ENCODE measurements around the gene USP31. TPM values are rescaled to one million over a fixed set of nuclear protein-coding genes. Genes with fewer than 3 reads are reported as not detected.

Gene USP31
- total RNA-seq, 5 donors from 2014 or later (not counting 1 experiment from before 2014, with no cell fraction given) = 4.1 to 6.4 (median 5.6) TPM

DNA sequence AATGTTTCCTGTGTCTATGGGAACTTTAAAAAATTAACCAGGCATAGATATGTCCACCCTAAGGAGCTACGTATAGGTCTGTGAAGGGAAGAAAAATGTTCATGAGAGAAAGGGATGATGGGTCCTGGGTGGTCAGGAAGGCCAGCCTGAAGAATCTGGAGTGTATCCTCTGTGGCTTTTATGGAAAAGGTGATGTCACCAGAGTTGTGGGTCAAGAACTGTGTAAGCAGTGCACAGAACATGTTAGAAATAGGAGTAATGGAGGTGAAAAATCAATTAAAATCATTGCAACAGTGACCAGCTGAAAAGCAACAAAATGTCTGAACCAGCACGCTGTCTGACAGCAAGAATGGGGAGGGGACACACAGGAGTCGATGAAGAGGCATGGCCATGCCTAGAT is 68.5 kb downstream of the USP31 start:
- no peaks in the 10 kb centered on the region for H3K4me1 Mint-ChIP-seq
- H3K27ac ChIP-seq (ENCODE audit: low read length) = no peak overlapping the region
- no peaks in the 10 kb centered on the region for H3K27me3 Mint-ChIP-seq
- POLR2A ChIA-PET = no interaction called here
- no peaks in the 10 kb centered on the region for H3K9me3 Mint-ChIP-seq
- H3K27me3 ChIP-seq (replicated peaks in 1 of 2; ENCODE audit: control insufficient read depth in 2 of 2, extremely low read depth in 1 of 2, insufficient read depth in 2 of 2, low read length in 1 of 2) = no peaks in the 10 kb centered on the region
- DNase-seq (no peak), ATAC-seq (replicated peaks in 1 of 4) (no peak)
- WGBS (ENCODE audit: insufficient coverage) = 72% methylated on average over 3 of the region's 3 CpGs
- H3K36me3 Mint-ChIP-seq = peaks cover 45% of the 10 kb centered on the region
- peaks cover 0 to 9% of the 10 kb centered on the region in 2 donors for H3K36me3 ChIP-seq (ENCODE audit: control insufficient read depth in 2 of 2, extremely low read depth in 1 of 2, insufficient read depth in 1 of 2, low read length in 1 of 2)
- CTCF ChIA-PET = no interaction called here
- H3K27ac Mint-ChIP-seq = no peak overlapping the region
- no peaks in the 10 kb centered on the region for H3K4me1 ChIP-seq (ENCODE audit: control insufficient read depth in 1 of 2, extremely low read depth in 1 of 2, insufficient read depth in 2 of 2, low read length in 2 of 2)
- no peaks in the 10 kb centered on the region for H3K9me3 ChIP-seq
- no peak overlapping the region for H3K4me3 Mint-ChIP-seq
- no peak overlapping the region for H3K4me3 ChIP-seq (ENCODE audit: control insufficient read depth in 1 of 2, extremely low read depth in 1 of 2, low read length in 1 of 2)

DNA sequence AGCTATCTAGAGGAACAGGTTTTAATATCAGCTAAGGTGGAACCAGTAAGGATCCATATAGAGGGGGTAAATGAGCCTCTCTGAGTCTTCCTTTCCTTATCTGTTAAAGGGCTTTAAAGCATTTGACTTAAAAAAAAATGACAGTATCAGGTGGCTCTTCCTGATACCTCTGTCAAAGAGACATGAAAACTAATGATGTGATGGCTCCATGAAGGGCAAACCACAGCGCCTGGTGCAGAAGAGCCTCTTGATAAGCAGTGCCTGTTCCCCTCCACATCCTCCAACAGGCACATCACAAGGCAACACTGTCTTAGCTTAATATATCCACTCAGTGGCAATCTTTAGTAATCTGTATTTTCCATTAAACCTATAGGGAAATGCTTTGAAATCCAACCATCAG is 68.9 kb downstream of the USP31 start:
- Mint-ChIP-seq H3K4me3 (no peak overlapping the region), H3K4me1 (no peaks in the 10 kb centered on the region), H3K27ac (no peak overlapping the region), H3K36me3 (peaks cover 45% of the 10 kb centered on the region), H3K27me3 (no peaks in the 10 kb centered on the region), H3K9me3 (no peaks in the 10 kb centered on the region)
- H3K36me3 ChIP-seq (ENCODE audit: control insufficient read depth in 2 of 2, extremely low read depth in 1 of 2, insufficient read depth in 1 of 2, low read length in 1 of 2) = peaks cover 0 to 9% of the 10 kb centered on the region in 2 donors
- no peak for DNase-seq
- H3K27me3 ChIP-seq (replicated peaks in 1 of 2; ENCODE audit: control insufficient read depth in 2 of 2, extremely low read depth in 1 of 2, insufficient read depth in 2 of 2, low read length in 1 of 2) = no peaks in the 10 kb centered on the region
- no peak overlapping the region for H3K27ac ChIP-seq (ENCODE audit: low read length)
- H3K9me3 ChIP-seq = no peaks in the 10 kb centered on the region
- H3K4me3 ChIP-seq (ENCODE audit: control insufficient read depth in 1 of 2, extremely low read depth in 1 of 2, low read length in 1 of 2) = no peak overlapping the region
- no CpG with 5 or more reads among the region's 1 CpG for WGBS (ENCODE audit: insufficient coverage)
- ChIA-PET POLR2A (no interaction called here), CTCF (no interaction called here)
- H3K4me1 ChIP-seq (ENCODE audit: control insufficient read depth in 1 of 2, extremely low read depth in 1 of 2, insufficient read depth in 2 of 2, low read length in 2 of 2) = no peaks in the 10 kb centered on the region
- no peak for ATAC-seq (replicated peaks in 1 of 4)

DNA sequence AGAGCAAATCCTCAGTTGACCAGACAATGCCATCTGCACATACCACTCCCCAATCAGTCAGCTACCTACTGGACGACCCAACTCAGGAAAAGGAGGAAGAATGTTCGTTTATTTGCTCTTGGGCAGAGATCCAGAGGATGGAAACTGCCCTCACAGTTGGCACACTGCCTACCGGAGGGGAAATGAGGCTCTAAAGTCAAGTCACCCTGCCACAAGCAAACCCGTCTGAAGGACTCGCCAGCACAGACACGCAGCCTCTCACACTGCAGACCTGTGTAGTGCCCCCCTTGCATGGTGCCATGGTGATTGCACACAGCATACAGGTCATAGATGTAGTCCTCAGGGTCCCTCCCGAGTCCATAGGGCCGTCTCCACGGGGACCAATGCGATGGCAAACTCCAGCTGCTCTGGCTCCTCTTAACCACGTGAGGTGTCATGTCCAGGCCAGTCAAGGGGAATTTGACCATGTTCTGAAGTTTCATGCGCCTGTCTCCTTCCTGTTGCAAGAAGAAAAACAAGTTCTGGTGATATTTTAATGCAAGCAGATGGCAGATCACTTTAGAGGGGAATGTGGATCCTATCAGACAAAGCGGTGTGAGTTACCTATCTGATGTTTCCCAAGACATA is 69.5 kb downstream of the USP31 start:
- no peak for DNase-seq
- Mint-ChIP-seq H3K9me3 (no peaks in the 10 kb centered on the region), H3K4me1 (no peaks in the 10 kb centered on the region), H3K36me3 (peaks cover 47% of the 10 kb centered on the region), H3K27me3 (no peaks in the 10 kb centered on the region), H3K4me3 (no peak overlapping the region), H3K27ac (no peak overlapping the region)
- peaks cover 3 to 9% of the 10 kb centered on the region in 2 donors for H3K36me3 ChIP-seq (ENCODE audit: control insufficient read depth in 2 of 2, extremely low read depth in 1 of 2, insufficient read depth in 1 of 2, low read length in 1 of 2)
- ChIA-PET POLR2A (no interaction called here), CTCF (no interaction called here)
- WGBS (ENCODE audit: insufficient coverage) = 89% methylated on average over 10 of the region's 13 CpGs
- H3K27me3 ChIP-seq (replicated peaks in 1 of 2; ENCODE audit: control insufficient read depth in 2 of 2, extremely low read depth in 1 of 2, insufficient read depth in 2 of 2, low read length in 1 of 2) = no peaks in the 10 kb centered on the region
- no peaks in the 10 kb centered on the region for H3K9me3 ChIP-seq
- no peak for ATAC-seq (replicated peaks in 1 of 4)
- H3K4me1 ChIP-seq (ENCODE audit: control insufficient read depth in 1 of 2, extremely low read depth in 1 of 2, insufficient read depth in 2 of 2, low read length in 2 of 2) = no peaks in the 10 kb centered on the region
- H3K27ac ChIP-seq (ENCODE audit: low read length) = no peak overlapping the region
- H3K4me3 ChIP-seq (ENCODE audit: control insufficient read depth in 1 of 2, extremely low read depth in 1 of 2, low read length in 1 of 2) = no peak overlapping the region

DNA sequence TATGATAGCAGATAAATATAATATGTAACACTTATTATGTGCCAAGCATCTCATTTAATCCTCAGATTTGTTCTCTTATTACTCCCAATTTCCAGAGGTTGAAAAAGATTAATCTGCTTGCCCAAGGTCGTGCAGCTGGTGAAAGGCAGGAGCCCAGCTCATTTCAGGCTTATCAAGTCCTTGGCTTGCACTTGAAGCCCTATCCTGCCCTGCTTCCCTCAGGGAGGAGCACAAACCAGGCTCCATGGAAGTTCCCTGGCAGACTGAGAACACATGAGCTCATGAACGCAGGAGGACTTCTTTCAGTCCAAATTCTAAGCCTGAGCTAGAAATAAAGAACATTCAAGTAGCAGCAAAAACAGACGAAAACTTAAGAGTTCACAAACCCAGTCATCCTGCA is 74.8 kb downstream of the USP31 start:
- ChIA-PET POLR2A (no interaction called here), CTCF (no interaction called here)
- no peak overlapping the region for H3K27ac Mint-ChIP-seq

DNA sequence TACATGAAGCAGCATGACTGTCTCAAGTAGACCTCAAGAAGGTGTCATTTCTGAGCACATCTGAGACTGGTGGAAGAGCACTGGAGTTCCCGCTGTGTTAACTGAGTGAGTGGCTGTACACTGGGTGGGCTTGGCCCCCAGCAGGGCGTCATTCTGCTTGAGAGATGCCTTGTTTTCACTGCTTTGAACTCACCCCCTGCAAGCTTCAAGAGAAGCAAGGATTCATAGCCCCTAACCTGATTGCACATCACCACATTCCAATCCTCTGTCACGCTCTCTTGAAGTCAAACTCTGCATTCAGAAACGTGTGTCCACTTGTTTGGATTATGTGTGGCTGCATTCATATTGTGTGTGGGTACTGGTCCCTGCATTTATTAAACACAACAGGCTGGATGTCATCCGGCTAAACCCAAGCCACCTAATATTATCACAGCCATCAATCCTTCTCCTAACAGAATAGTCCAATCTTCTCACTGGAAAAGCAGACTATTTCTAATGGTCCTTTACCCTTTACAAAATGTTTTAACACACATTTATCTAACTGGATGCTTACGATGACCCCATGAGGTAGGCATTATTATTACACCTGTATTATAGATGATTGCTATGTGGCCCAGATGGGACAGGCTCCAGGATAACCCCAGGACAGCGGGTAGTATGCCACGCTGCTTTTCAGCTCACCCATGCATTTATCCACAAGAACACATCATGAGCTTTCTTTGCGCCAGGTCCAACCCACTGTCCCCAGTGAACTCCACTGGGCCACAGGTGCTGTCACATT is 76.3 kb downstream of the USP31 start:
- Histone ChIP-seq H3K27me3 (replicated peaks in 1 of 2; ENCODE audit: control insufficient read depth in 2 of 2, extremely low read depth in 1 of 2, insufficient read depth in 2 of 2, low read length in 1 of 2) (no peaks in the 10 kb centered on the region), H3K4me1 (ENCODE audit: control insufficient read depth in 1 of 2, extremely low read depth in 1 of 2, insufficient read depth in 2 of 2, low read length in 2 of 2) (no peaks in the 10 kb centered on the region), H3K9me3 (no peaks in the 10 kb centered on the region), H3K4me3 (ENCODE audit: control insufficient read depth in 1 of 2, extremely low read depth in 1 of 2, low read length in 1 of 2) (no peak overlapping the region), H3K36me3 (ENCODE audit: control insufficient read depth in 2 of 2, extremely low read depth in 1 of 2, insufficient read depth in 1 of 2, low read length in 1 of 2) (peaks cover 18 to 21% of the 10 kb centered on the region in 2 donors), H3K27ac (ENCODE audit: low read length) (no peak overlapping the region)
- Mint-ChIP-seq H3K4me3 (no peak overlapping the region), H3K36me3 (peaks cover 60% of the 10 kb centered on the region), H3K4me1 (no peaks in the 10 kb centered on the region), H3K27me3 (no peaks in the 10 kb centered on the region), H3K27ac (no peak overlapping the region), H3K9me3 (no peaks in the 10 kb centered on the region)
- ChIA-PET POLR2A (no interaction called here), CTCF (no interaction called here)
- ATAC-seq (replicated peaks in 1 of 4) = no peak
- no peak for DNase-seq
- 92% methylated on average over 6 of the region's 9 CpGs for WGBS (ENCODE audit: insufficient coverage)

More for the DNA sequence above, 74.8 kb downstream of the USP31 start:
- peaks cover 59% of the 10 kb centered on the region for H3K36me3 Mint-ChIP-seq
- H3K4me1 Mint-ChIP-seq = no peaks in the 10 kb centered on the region
- Histone ChIP-seq H3K4me1 (ENCODE audit: control insufficient read depth in 1 of 2, extremely low read depth in 1 of 2, insufficient read depth in 2 of 2, low read length in 2 of 2) (no peaks in the 10 kb centered on the region), H3K9me3 (no peaks in the 10 kb centered on the region), H3K27ac (ENCODE audit: low read length) (no peak overlapping the region), H3K27me3 (replicated peaks in 1 of 2; ENCODE audit: control insufficient read depth in 2 of 2, extremely low read depth in 1 of 2, insufficient read depth in 2 of 2, low read length in 1 of 2) (no peaks in the 10 kb centered on the region), H3K4me3 (ENCODE audit: control insufficient read depth in 1 of 2, extremely low read depth in 1 of 2, low read length in 1 of 2) (no peak overlapping the region), H3K36me3 (ENCODE audit: control insufficient read depth in 2 of 2, extremely low read depth in 1 of 2, insufficient read depth in 1 of 2, low read length in 1 of 2) (peaks cover 4 to 13% of the 10 kb centered on the region in 2 donors)
- H3K9me3 Mint-ChIP-seq = no peaks in the 10 kb centered on the region
- ATAC-seq (replicated peaks in 1 of 4) = no peak
- no peak for DNase-seq
- whole genome bisulfite sequencing (ENCODE audit: insufficient coverage) = 95% methylated on average over 2 of the region's 3 CpGs
- H3K4me3 Mint-ChIP-seq = no peak overlapping the region
- no peaks in the 10 kb centered on the region for H3K27me3 Mint-ChIP-seq

DNA sequence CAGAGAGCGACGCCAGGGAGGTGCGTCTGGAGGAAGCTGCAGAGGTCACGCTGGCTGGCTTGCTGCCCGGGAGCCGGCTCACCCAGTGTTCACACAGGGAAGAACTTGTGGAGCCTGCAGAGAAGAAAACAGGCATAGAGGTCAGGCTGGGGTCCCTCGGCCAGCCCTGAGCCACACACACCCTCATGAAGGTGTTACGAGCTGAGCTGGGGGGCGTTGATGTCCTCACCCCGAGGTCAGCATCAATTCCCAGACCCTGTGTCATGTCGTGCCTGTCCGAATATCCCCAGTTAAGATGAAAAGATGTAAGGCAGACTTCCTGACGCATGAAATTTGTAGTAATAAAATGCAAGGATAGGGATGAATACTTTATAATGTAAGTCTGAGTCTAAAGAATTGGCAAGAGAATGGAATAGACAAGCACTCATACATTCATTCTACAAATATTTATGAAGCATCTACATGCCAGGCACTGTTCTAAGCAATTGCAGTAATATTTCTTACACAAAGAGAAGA is 77.1 kb downstream of the USP31 start:
- no peak for ATAC-seq (replicated peaks in 1 of 4)
- H3K27me3 Mint-ChIP-seq = no peaks in the 10 kb centered on the region
- H3K9me3 ChIP-seq = no peaks in the 10 kb centered on the region
- H3K36me3 Mint-ChIP-seq = peaks cover 57% of the 10 kb centered on the region
- no peaks in the 10 kb centered on the region for H3K27me3 ChIP-seq (replicated peaks in 1 of 2; ENCODE audit: control insufficient read depth in 2 of 2, extremely low read depth in 1 of 2, insufficient read depth in 2 of 2, low read length in 1 of 2)
- H3K27ac Mint-ChIP-seq = no peak overlapping the region
- H3K4me1 ChIP-seq (ENCODE audit: control insufficient read depth in 1 of 2, extremely low read depth in 1 of 2, insufficient read depth in 2 of 2, low read length in 2 of 2) = no peaks in the 10 kb centered on the region
- ChIA-PET POLR2A (interaction anchor here in 1 of 2 donors (0.7 kb wide), 1 partner anchor 1508 kb away, joined by 6 read pairs; no protein-coding TSS in a partner anchor), CTCF (no interaction called here)
- WGBS (ENCODE audit: insufficient coverage) = 95% methylated on average over 11 of the region's 13 CpGs
- no peak overlapping the region for H3K4me3 ChIP-seq (ENCODE audit: control insufficient read depth in 1 of 2, extremely low read depth in 1 of 2, low read length in 1 of 2)
- H3K27ac ChIP-seq (ENCODE audit: low read length) = no peak overlapping the region
- H3K36me3 ChIP-seq (ENCODE audit: control insufficient read depth in 2 of 2, extremely low read depth in 1 of 2, insufficient read depth in 1 of 2, low read length in 1 of 2) = peaks cover 18 to 22% of the 10 kb centered on the region in 2 donors
- no peak for DNase-seq
- H3K4me1 Mint-ChIP-seq = no peaks in the 10 kb centered on the region
- H3K4me3 Mint-ChIP-seq = no peak overlapping the region
- no peaks in the 10 kb centered on the region for H3K9me3 Mint-ChIP-seq

Measured in T-cell (primary cell).